Peyer's patch (tissue), 4 donors: Measurements from ENCODE around the gene RECK. TPM values are rescaled to one million over a fixed set of nuclear protein-coding genes. Genes with fewer than 3 reads are reported as not detected.

ENCODE experiments used
- DNase-seq, 3 donors: peaks; one replicate each; pipeline ENCODE4 v3.0.0-alpha.2; 2017 to 2019
- H3K27ac ChIP-seq, 4 donors: fragments of 200-600 bp; sonication (generic); one replicate each; pipeline ENCODE4 v1.5.1; 2016 to 2019
- H3K27me3 ChIP-seq, 2 donors: fragments of 200-600 bp; sonication (generic); one replicate each; pipeline ENCODE4 v1.5.1; 2019
- H3K36me3 ChIP-seq, 3 donors: fragments of 200-600 bp; sonication (generic); one replicate each; pipeline ENCODE4 v1.5.1; 2016 to 2019
- H3K4me1 ChIP-seq, 4 donors: fragments of 200-600 bp; sonication (generic); one replicate each; pipeline ENCODE4 v1.5.1; 2016 to 2019
- H3K4me3 ChIP-seq, 4 donors: fragments of 200-600 bp; sonication (generic); 1 replicate in 3 of 4; 2 replicates in 1 of 4; pipeline ENCODE4 v1.5.1; 2016 to 2019; ENCODE audit warnings: mild to moderate bottlenecking in 1 of 4
- H3K9me3 ChIP-seq, 4 donors: fragments of 200-600 bp; sonication (generic); one replicate each; pipeline ENCODE4 v1.5.1; 2016 to 2019; ENCODE audit warnings: mild to moderate bottlenecking in 1 of 4
- POLR2A ChIP-seq, 2 donors: fragments of 450-650 bp; IDR thresholded peaks; one replicate each; pipeline ENCODE4 v1.5.1; 2017; ENCODE audit warnings: antibody characterized with exemption in 2 of 2, mild to moderate bottlenecking in 2 of 2, moderate library complexity in 2 of 2
- total RNA-seq, 4 donors: library from RNA; depleted of rRNA; stranded (reverse); fragments of >200 nt; gene quantifications; one replicate each; pipeline ENCODE4 v1.1.0, GENCODE V29; 2016
- TF ChIP-seq, protein P1 (sequence below), 6 experiments: fragments of 450-650 bp in 4 of 6; fragments of 200-600 bp in 2 of 6; sonication (generic) in 1 of 6; IDR thresholded peaks; one replicate each; pipeline ENCODE4 v1.5.1; 2017 to 2019; ENCODE audit warnings: antibody characterized with exemption in 6 of 6, mild to moderate bottlenecking in 3 of 6, moderate library complexity in 1 of 6

The RECK gene
- total RNA-seq, 4 donors from 2014 or later = 1.9 to 8.3 (median 5.9) TPM

DNA sequence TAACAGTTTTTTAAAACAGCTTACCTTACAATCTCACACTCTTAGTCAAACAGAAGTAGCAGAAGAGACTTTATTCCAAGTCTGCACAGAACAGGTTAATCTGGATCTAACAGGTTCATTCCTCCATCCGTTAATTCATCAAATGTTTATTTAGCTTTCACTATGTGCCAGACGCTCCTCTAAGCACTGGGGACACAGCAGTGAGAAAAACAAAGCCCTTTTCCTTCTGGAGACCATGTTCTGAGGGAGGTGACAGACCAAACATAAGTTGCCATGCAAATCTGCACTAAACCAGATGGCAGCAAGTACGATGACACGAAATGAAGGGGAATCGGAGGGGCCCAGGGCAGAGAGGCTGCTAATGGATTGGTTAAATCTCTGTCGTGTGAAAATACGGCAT lies 82.8 kb downstream of the RECK start:
- no peak for TF ChIP-seq POLR2A (IDR thresholded peaks at IDR 0.05)
- TF ChIP-seq, protein P1, sequence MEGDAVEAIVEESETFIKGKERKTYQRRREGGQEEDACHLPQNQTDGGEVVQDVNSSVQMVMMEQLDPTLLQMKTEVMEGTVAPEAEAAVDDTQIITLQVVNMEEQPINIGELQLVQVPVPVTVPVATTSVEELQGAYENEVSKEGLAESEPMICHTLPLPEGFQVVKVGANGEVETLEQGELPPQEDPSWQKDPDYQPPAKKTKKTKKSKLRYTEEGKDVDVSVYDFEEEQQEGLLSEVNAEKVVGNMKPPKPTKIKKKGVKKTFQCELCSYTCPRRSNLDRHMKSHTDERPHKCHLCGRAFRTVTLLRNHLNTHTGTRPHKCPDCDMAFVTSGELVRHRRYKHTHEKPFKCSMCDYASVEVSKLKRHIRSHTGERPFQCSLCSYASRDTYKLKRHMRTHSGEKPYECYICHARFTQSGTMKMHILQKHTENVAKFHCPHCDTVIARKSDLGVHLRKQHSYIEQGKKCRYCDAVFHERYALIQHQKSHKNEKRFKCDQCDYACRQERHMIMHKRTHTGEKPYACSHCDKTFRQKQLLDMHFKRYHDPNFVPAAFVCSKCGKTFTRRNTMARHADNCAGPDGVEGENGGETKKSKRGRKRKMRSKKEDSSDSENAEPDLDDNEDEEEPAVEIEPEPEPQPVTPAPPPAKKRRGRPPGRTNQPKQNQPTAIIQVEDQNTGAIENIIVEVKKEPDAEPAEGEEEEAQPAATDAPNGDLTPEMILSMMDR (IDR thresholded peaks at IDR 0.05) = no peak
- Histone ChIP-seq H3K9me3 (no peaks in the 10 kb centered on the region), H3K27ac (no peak overlapping the region), H3K36me3 (no peaks in the 10 kb centered on the region), H3K27me3 (no peaks in the 10 kb centered on the region), H3K4me1 (peaks cover 0 to under 1% (median 0%) of the 10 kb centered on the region in 4 donors), H3K4me3 (no peak overlapping the region)
- no peak for DNase-seq

- TF ChIP-seq POLR2A (IDR thresholded peaks at IDR 0.05) = no peak
- TF ChIP-seq, protein P1 (IDR thresholded peaks at IDR 0.05) = no peak
- H3K36me3 ChIP-seq = no peaks in the 10 kb centered on the region
- H3K4me1 ChIP-seq = peaks cover 0 to 13% (median 0%) of the 10 kb centered on the region in 4 donors
- H3K27ac ChIP-seq = no peak overlapping the region
- no peak for DNase-seq
- no peaks in the 10 kb centered on the region for H3K27me3 ChIP-seq
- no peaks in the 10 kb centered on the region for H3K9me3 ChIP-seq
- H3K4me3 ChIP-seq = no peak overlapping the region
Measured at GRCh38 chr9:36120705-36121104, 84.0 kb downstream of the RECK start.

GRCh38 chr9:36121971-36122370 lies 85.3 kb downstream of the RECK start:
- Histone ChIP-seq H3K4me1 (peaks cover 0 to 14% (median 0%) of the 10 kb centered on the region in 4 donors), H3K36me3 (no peaks in the 10 kb centered on the region), H3K27me3 (no peaks in the 10 kb centered on the region), H3K27ac (no peak overlapping the region), H3K9me3 (no peaks in the 10 kb centered on the region), H3K4me3 (no peak overlapping the region)
- DNase-seq = no peak
- TF ChIP-seq, protein P1 (IDR thresholded peaks at IDR 0.05) = no peak
- TF ChIP-seq POLR2A (IDR thresholded peaks at IDR 0.05) = no peak

DNA sequence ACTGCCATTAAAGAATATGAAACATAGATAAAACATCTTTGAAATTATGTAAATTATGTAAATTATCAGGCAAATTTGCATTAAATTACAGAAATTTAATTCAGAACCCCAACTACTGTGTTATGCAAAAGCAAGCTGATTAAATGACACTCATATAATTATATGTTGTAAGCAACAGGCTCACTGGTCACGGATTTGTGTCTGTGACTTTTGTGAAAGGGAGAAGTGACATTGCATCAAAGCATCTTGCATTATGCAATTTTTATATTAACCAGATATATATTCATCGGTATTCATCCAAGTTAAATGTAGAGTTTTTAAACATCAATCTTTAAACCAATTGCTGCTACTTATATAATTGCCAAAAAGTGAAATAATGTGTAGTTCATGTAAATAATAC lies 86.8 kb downstream of the RECK start:
- Histone ChIP-seq H3K27me3 (no peaks in the 10 kb centered on the region), H3K4me1 (peaks cover 0 to 22% (median 4%) of the 10 kb centered on the region in 4 donors), H3K27ac (no peak overlapping the region), H3K4me3 (no peak overlapping the region), H3K9me3 (no peaks in the 10 kb centered on the region), H3K36me3 (no peaks in the 10 kb centered on the region)
- DNase-seq = no peak
- TF ChIP-seq, protein P1 (IDR thresholded peaks at IDR 0.05) = no peak
- TF ChIP-seq POLR2A (IDR thresholded peaks at IDR 0.05) = no peak

DNA sequence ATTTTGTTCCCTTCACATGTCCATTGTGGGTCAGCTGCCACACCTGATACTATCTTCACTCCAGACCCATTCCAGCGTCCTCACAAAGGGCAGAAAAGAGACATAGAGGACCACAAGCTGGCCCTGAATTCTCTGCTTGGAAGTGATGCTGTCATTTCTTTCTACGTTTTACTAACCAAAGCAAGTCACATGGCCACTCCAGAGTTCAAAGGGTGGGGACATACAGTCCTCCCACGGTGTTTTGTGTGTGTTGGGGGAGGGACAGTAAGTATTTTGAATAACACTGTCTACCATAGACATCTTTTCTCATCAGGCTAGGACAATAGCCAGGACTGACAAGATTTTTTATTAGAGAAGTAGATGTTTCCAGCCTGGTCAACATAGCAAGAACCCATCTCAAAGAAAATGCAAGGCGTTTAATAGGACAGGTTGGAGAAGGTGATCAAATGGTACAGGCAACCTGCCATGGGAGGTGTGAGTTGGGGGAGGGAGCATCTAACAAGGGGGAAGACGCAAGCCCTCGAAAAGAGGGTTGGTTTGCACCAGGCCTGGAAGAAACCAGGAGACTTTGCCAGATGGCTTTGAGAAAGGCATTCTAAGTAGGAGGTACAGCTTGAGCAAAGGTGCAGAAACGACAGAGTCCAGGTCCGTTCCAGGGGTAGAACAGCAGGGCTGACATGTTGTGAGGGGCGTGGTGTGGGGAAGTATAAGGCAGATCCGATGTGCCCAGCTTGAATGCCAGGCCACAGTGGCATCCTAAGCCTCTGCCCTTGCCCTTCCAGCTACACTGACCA lies 88.5 kb downstream of the RECK start:
- H3K27me3 ChIP-seq = no peaks in the 10 kb centered on the region
- DNase-seq = peak in 2 of 3 donors; percentile 31 to 43
- TF ChIP-seq, protein P1 (IDR thresholded peaks at IDR 0.05) = no peak
- TF ChIP-seq POLR2A (IDR thresholded peaks at IDR 0.05) = no peak
- no peak overlapping the region for H3K4me3 ChIP-seq
- no peaks in the 10 kb centered on the region for H3K36me3 ChIP-seq
- H3K9me3 ChIP-seq = no peaks in the 10 kb centered on the region
- H3K4me1 ChIP-seq = peaks cover 0 to 22% (median 4%) of the 10 kb centered on the region in 4 donors
- no peak overlapping the region for H3K27ac ChIP-seq
